Ascending aorta (tissue), 2 donors: ENCODE measurements around the gene GPR35. TPM values are rescaled to one million over a fixed set of nuclear protein-coding genes. Genes with fewer than 3 reads are reported as not detected.

Experiments used
- DNase-seq, 2 donors: peaks; one replicate each; pipeline ENCODE4 v3.0.0-alpha.2; 2019; ENCODE audit warnings: low spot score in 2 of 2
- H3K27ac ChIP-seq, 2 donors: fragments of 200-600 bp; sonication (generic); one replicate each; pipeline ENCODE4 v1.5.1; 2016 to 2017; ENCODE audit warnings: mild to moderate bottlenecking in 1 of 2
- H3K27me3 ChIP-seq: fragments of 200-600 bp; sonication (generic); one replicate; pipeline ENCODE4 v1.5.1; 2017
- H3K36me3 ChIP-seq, 2 donors: fragments of 200-600 bp; sonication (generic); one replicate each; pipeline ENCODE4 v1.5.1; 2016
- H3K4me1 ChIP-seq, 2 donors: fragments of 200-600 bp; sonication (generic); one replicate each; pipeline ENCODE4 v1.5.1; 2016 to 2017; ENCODE audit warnings: mild to moderate bottlenecking in 1 of 2
- H3K4me3 ChIP-seq, 2 donors: fragments of 200-600 bp; sonication (generic); one replicate each; pipeline ENCODE4 v1.5.1; 2016 to 2017; ENCODE audit warnings: mild to moderate bottlenecking in 1 of 2
- H3K9me3 ChIP-seq, 2 donors: fragments of 200-600 bp; sonication (generic); one replicate each; pipeline ENCODE4 v1.5.1; 2016
- CTCF ChIP-seq, 3 experiments: fragments of 200-600 bp in 2 of 3; fragments of 450-650 bp in 1 of 3; sonication (generic) in 2 of 3; IDR thresholded peaks; one replicate each; pipeline ENCODE4 v1.5.1; 2016 to 2019; ENCODE audit warnings: antibody characterized with exemption in 3 of 3, mild to moderate bottlenecking in 1 of 3, moderate library complexity in 1 of 3
- intact Hi-C: fragments of 100-400 bp; cut with DNase I; formaldehyde crosslinking; loops from one replicate; pipeline ENCODE4 v1.15.1; 2023
- total RNA-seq: library from RNA; depleted of rRNA; stranded (reverse); fragments of >200 nt; gene quantifications from one replicate; pipeline ENCODE4 v1.1.0, GENCODE V29; 2016

The GPR35 gene
- total RNA-seq, 1 donor from 2014 or later, result not detected

GRCh38 chr2:240590681-240591111, 34.6 kb upstream of the GPR35 start:
- Histone ChIP-seq H3K4me1 (peaks cover 11 to 22% of the 10 kb centered on the region in 2 donors), H3K36me3 (peaks cover 9 to 31% of the 10 kb centered on the region in 2 donors)
- intact Hi-C loops, result no loop called here

GRCh38 chr2:240591226-240591625, 34.1 kb upstream of the GPR35 start:
- Histone ChIP-seq H3K4me1 (peaks cover 12 to 27% of the 10 kb centered on the region in 2 donors), H3K4me3 (no peak overlapping the region), H3K27me3 (no peaks in the 10 kb centered on the region), H3K9me3 (no peaks in the 10 kb centered on the region), H3K27ac (no peak overlapping the region), H3K36me3 (peaks cover 9 to 31% of the 10 kb centered on the region in 2 donors)
- intact Hi-C loops, result no loop called here
- DNase-seq, result no peak
- no peak for TF ChIP-seq CTCF (IDR thresholded peaks at IDR 0.05)

More at GRCh38 chr2:240590681-240591111, 34.6 kb upstream of the GPR35 start:
- peak in 1 of 2 donors; percentile 3 for DNase-seq
- TF ChIP-seq CTCF (IDR thresholded peaks at IDR 0.05), result no peak
- Histone ChIP-seq H3K27ac (no peak overlapping the region), H3K9me3 (no peaks in the 10 kb centered on the region), H3K27me3 (no peaks in the 10 kb centered on the region), H3K4me3 (no peak overlapping the region)

- H3K36me3 ChIP-seq, result peaks cover 9 to 31% of the 10 kb centered on the region in 2 donors
- H3K4me3 ChIP-seq, result no peak overlapping the region
- H3K9me3 ChIP-seq, result no peaks in the 10 kb centered on the region
- no peak overlapping the region for H3K27ac ChIP-seq
- peaks cover 15 to 33% of the 10 kb centered on the region in 2 donors for H3K4me1 ChIP-seq
- DNase-seq, result peak in 1 of 2 donors; percentile 7
- TF ChIP-seq CTCF (IDR thresholded peaks at IDR 0.05), result no peak
- intact Hi-C loops, result no loop called here
- H3K27me3 ChIP-seq, result no peaks in the 10 kb centered on the region
Measured at GRCh38 chr2:240591784-240592183, 33.5 kb upstream of the GPR35 start.

- Histone ChIP-seq H3K36me3 (peaks cover 14 to 37% of the 10 kb centered on the region in 2 donors), H3K4me1 (peaks cover 9 to 24% of the 10 kb centered on the region in 2 donors), H3K4me3 (no peak overlapping the region), H3K27ac (no peak overlapping the region), H3K9me3 (no peaks in the 10 kb centered on the region), H3K27me3 (no peaks in the 10 kb centered on the region)
- TF ChIP-seq CTCF (IDR thresholded peaks at IDR 0.05), result no peak
- intact Hi-C loops, result no loop called here
- no peak for DNase-seq
Measured at GRCh38 chr2:240593026-240593702, 32.1 kb upstream of the GPR35 start.

- no peak for TF ChIP-seq CTCF (IDR thresholded peaks at IDR 0.05)
- H3K4me1 ChIP-seq, result peaks cover 9 to 20% of the 10 kb centered on the region in 2 donors
- intact Hi-C loops, result no loop called here
Measured at GRCh38 chr2:240593703-240594451, 31.4 kb upstream of the GPR35 start.

More at GRCh38 chr2:240593703-240594451, 31.4 kb upstream of the GPR35 start:
- H3K27ac ChIP-seq, result no peak overlapping the region
- H3K4me3 ChIP-seq, result no peak overlapping the region
- no peaks in the 10 kb centered on the region for H3K27me3 ChIP-seq
- peaks cover 20 to 44% of the 10 kb centered on the region in 2 donors for H3K36me3 ChIP-seq
- DNase-seq, result peak in 1 of 2 donors; percentile 62
- H3K9me3 ChIP-seq, result no peaks in the 10 kb centered on the region
